Activated T-helper 1 cell treated with Interleukin-2 at 50 U/mL for 16 hours (primary cell): ENCODE measurements around the gene GALNT17.
"Not testable (repeated sequence)": the region's sequence is repeated elsewhere in the genome, so short reads cannot be mapped to it uniquely, and the experiment has no call there.

Experiments
- DNase-seq: peaks from one replicate; pipeline ENCODE4 v3.0.0-alpha.2; 2020; ENCODE audit warnings: low read depth

GALNT17 gene

DNA sequence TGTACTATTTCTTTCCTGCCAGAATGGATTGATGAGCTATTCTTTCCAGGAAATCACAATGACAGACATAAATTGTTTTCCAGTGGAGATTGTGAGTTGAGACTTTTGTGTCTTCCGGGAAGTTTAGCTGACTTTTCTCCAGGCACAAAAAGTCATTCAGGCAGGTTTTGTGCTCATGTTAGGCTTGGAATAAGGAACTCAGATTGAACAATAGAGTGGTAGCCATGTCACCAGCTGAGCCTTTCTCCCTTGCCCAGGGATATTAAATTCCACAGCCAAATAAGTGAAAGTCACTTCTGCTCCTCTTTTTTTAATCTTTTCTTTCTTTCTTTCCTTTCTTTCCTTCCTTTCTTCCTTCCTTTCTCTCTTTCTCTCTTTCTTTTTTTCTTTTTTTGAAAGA, 559.6 kb downstream of the GALNT17 start:
- DNase-seq, result no peak

GRCh38 chr7:71694665-71695064, 562.7 kb downstream of the GALNT17 start:
- no peak for DNase-seq

- no peak for DNase-seq
Measured at GRCh38 chr7:71695186-71695585, 563.2 kb downstream of the GALNT17 start.

GRCh38 chr7:71696511-71696910, 564.6 kb downstream of the GALNT17 start:
- no peak for DNase-seq

DNA sequence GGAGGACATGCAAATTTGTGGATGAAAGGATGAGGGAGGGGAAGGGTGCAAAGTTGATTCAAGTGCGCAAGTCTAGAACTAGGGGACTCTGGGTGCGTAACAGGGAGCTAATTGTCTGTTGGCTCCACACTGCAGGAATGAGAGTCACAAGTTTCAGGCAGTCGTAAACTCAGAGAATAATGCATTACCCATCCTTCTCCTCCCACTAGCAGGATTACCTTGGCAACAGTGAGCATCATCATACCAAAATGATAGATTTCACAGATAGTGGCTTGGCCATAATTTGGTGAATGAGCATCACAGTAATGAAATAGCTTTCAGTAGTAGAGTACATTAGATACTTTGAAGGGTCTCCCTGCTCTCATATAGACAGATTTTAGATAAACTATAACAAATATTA, 565.5 kb downstream of the GALNT17 start:
- DNase-seq, result no peak

- DNase-seq, result no peak
Measured at GRCh38 chr7:71705217-71705616, 573.3 kb downstream of the GALNT17 start.

- DNase-seq, result no peak
Measured at GRCh38 chr7:71705901-71706596, 574.1 kb downstream of the GALNT17 start.

DNA sequence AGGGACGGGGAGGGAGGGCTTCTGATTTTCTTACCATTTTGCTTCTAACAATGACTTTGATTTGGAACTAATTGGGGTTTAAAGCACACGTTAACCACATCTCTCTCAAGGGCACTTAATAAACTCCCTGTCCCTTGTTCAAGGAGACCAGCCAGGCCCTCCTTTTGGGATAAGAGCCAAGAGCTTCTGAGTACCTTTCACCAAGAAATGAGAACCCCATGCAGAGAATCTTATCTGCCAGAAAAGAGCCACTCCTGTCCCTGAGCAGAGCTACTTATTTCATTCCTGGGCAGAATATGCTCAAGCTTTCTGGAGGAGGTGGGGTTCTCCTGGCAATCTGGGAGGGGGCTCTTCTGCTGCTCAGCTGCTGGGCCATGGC, 574.6 kb downstream of the GALNT17 start:
- DNase-seq, result no peak

DNA sequence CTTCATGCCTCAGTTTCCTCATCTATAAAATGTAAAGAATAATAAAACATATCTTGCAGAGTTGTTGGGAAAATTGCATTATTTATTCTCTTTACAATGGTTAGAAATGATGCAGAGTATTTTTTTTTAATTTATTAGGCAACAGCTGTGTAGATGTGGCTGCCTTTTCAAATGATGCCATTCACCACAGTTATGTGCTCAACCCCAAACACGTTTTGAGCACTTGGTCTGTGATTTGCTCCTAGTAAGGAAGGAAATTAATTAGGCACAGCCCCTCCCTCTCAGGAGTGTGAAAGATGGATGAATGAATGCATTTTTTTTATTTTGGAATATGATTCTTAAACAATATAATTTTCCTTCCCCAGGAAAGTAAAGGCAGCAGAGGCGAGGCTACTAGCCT, 575.1 kb downstream of the GALNT17 start:
- no peak for DNase-seq

GRCh38 chr7:71708710-71709109, 576.8 kb downstream of the GALNT17 start:
- DNase-seq, result no peak

DNA sequence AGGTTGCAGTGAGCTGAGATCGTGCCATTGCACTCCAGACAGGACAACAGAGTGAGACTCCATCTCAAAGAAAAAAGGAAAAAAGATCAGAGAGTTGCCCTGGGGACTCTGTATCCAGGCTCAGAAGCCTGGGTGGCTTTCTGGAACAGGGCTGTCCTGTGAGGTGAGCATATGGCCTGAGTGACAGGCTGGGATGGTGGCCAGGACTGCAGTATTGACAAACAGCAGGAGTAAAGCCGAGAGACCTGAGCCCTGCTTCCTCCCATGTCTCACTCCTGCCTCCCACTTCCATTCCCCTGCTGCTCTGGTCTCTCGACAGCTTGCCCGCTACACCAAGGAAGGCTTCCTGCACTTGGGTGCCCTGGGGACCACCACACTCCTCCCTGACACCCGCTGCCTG, 578.5 kb downstream of the GALNT17 start:
- DNase-seq, result no peak

DNA sequence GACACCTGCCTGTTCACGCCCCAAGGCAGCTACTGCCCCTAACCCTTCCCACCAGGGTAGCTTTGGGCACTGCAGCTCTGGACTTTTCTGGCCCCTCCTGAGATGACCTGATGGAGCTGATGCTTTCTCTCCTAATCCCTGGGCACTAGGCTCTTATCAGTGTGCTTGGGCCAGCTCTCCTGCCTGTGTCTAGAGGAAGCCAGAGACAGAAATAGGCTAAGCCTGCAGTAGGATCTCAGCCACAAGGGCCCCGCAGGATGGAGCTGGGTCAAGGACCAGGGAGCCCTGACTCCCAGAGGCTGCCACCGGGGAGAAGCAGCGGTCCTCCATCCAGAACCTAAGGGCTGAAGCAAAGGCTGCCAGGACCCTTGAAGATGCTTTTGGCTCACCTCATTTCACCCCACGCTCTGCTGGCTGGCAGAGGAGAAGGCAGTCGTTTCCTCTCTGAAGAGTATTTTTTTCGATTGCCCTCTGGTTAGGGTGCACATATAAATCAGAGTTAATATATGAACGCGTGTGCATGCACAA, 580.8 kb downstream of the GALNT17 start:
- DNase-seq, result no peak

GRCh38 chr7:71716690-71717089, 584.7 kb downstream of the GALNT17 start:
- DNase-seq, result no peak

DNA sequence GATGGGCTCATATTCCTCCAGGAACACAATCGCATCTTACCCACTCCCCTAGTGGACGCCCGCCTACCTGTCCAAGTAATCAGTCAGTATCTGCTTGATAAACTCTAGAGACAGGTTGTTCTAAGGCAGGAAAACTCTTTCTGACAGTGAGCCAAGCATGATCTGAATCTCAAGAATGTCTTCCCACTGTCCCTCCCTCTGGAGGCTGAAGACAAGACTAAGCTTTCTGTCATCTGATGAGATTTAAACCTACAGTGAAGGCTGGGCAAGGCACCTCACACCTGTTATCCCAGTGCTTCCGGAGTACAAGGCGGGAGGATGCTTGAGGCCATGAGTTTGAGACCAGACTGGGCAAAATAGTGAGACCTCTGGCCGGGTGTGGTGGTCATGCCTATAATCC, 586.6 kb downstream of the GALNT17 start:
- DNase-seq, result no peak

DNA sequence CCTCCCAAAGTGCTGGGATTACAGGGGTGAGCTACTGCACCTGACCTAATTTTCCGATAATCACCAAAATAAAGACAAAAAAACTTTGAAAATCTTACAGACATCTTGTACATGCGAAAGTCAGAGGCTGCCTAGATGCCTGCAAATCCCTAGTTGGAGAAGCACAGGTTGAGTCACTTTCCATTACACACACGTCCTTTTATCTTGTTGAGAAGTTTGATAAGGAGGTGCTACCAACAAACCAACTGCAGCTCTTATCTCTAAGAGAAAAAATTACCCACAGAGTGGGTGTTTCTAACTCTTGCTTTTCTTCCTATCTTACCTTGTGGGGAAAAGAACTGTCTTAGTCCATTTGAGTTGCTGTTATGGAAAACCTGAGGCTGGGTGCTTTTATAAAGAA, 589.8 kb downstream of the GALNT17 start:
- no peak for DNase-seq

DNA sequence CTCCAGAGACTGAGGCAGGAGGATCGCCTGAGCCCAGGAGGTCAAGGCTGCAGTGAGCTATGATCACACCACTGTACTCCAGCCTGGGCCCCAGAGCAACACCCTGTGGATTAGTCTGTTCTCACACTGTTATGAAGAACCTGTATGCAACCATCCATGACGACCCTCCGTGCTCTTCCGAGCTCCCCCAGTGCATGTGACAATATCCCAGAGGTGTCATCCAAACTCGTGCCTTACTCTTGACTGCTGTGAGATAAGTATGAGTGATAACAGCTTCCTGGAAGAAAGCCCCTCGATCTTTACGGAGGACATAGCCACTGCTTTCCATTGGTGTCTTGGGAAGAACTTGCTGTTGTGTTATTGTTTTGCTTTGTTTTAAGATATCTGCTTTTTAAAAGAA, 591.9 kb downstream of the GALNT17 start:
- no peak for DNase-seq

DNA sequence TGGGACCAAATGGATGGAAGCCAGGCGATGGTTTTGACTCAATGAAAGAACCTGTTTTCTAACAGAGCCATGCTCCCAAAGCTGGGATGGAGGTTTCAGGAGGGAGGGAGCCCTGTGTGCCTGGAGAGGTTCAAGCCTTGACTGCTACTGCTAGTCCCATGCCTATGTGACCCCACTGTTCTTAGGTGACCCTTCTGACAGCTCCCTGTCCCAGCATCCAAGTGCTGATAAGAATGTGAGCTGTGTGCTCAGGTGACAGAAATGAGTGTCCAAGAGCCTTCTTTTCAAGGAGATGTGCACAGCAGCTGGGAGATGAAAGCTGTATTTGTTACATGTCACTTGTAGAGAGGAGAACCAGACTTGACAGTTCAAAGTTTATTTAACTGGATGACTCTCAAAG, 595.4 kb downstream of the GALNT17 start:
- DNase-seq, result no peak

DNA sequence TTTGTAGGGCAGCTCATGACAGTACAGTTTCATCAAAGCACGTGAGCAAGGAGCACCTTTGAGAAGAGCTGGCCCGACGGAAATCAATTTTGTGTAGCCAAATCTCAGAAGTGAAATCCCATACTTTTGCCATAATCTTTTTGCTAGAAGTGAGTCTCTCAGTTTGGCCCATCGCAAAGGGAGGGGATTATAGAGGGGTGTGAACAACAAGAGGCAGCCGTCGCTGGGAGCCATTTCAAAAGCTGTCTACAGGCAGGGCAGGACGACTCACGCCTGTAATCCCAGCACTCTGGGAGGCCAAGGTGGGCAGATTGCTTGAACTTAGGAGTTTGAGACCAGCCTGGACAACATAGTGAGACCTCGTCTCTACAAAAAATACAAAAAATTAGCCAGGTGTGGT, 599.8 kb downstream of the GALNT17 start:
- no peak for DNase-seq

- peak; percentile 20 for DNase-seq
Measured at GRCh38 chr7:71733107-71733870, 601.3 kb downstream of the GALNT17 start.

- DNase-seq, result no peak
Measured at GRCh38 chr7:71735961-71736556, 604.1 kb downstream of the GALNT17 start.

DNA sequence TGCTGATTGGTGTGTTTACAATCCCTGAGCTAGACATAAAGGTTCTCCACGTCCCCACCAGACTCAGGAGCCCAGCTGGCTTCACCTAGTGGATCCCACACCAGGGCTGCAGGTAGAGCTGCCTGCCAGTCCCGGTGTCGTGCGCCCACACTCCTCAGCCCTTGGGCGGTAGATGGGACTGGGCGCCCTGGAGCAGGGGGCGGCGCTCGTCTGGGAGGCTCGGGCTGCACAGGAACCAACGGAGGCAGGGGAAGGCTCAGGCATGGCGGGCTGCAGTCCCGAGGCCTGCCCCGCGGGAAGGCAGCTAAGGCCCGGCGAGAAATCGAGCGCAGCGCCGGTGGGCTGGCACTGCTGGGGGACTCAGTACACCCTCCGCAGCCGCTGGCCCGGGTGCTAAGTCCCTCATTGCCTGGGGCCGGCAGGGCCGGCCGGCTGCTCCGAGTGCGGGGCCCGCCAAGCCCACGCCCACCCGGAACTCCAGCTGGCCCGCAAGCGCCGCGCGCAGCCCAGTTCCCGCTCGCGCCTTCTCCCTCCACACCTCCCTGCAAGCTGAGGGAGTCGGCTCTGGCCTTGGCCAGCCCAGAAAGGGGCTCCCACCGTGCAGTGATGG, 606.1 kb downstream of the GALNT17 start:
- not testable (repeated sequence) for DNase-seq

GRCh38 chr7:71739520-71740173, 607.7 kb downstream of the GALNT17 start:
- no peak for DNase-seq
